SK-N-SH (cell line): Measurements from ENCODE around the gene LEMD1. TPM values are rescaled to one million over a fixed set of nuclear protein-coding genes. Genes with fewer than 3 reads are reported as not detected.

Source experiments
- polyA plus RNA-seq, 3 experiments: library from polyadenylated mRNA; depleted of rRNA; stranded (reverse); fragments of >200 nt; gene quantifications; 2 replicates each; pipeline ENCODE4 v1.2.3, GENCODE V29; 2012
- small RNA-seq, 7 experiments: library from RNA; depleted of rRNA; stranded (forward); fragments of <200 nt; gene quantifications; one replicate each; pipeline ENCODE3, GENCODE V24; 2012

LEMD1 gene
- polyA plus RNA-seq, 1 of the 3 experiments (the other 2 are of a cell fraction), result not detected

Small RNA genes within 50 kb of the gene (small RNA-seq; reads per million reads assigned to genes)
- 0 to 0.64 (median 0) reads per million in 7 experiments for gene MIR135B
- 0 reads per million in 7 experiments for gene SNRPGP10

Other genes starting within 250 kb of the LEMD1 start
- 4.4 and 6.4 TPM in 2 replicates for gene DSTYK, start 210.4 kb downstream of the LEMD1 start, polyA plus RNA-seq (2012; rRNA removed)
- 5.3 and 6.0 TPM in 2 replicates for gene TMCC2, start 194.1 kb downstream of the LEMD1 start, polyA plus RNA-seq (2012; rRNA removed)
- 6.8 and 11.1 TPM in 2 replicates for gene NUAK2, start 100.3 kb downstream of the LEMD1 start, polyA plus RNA-seq (2012; rRNA removed)
- gene KLHDC8A, start 65.1 kb downstream of the LEMD1 start, polyA plus RNA-seq (2012; rRNA removed), result 0.02 and 0.03 TPM in 2 replicates
- gene BLACAT1, start 34.0 kb upstream of the LEMD1 start, polyA plus RNA-seq (2012; rRNA removed), result not detected in 2 replicates
- gene CDK18, start 82.6 kb upstream of the LEMD1 start, polyA plus RNA-seq (2012; rRNA removed), result 2.5 and 3.1 TPM in 2 replicates
- gene ELK4, start 210.0 kb upstream of the LEMD1 start, polyA plus RNA-seq (2012; rRNA removed), result 2.6 and 3.8 TPM in 2 replicates